Vagina (tissue), 2 donors: ENCODE results near the gene PACS1.

Experiments used
- POLR2A ChIP-seq, 2 donors: fragments of 450-650 bp; IDR thresholded peaks; one replicate each; pipeline ENCODE4 v1.6.1; 2017; ENCODE audit warnings: antibody characterized with exemption in 2 of 2, mild to moderate bottlenecking in 2 of 2, moderate library complexity in 2 of 2
- TF ChIP-seq, protein P1 (sequence below), 3 experiments: fragments of 450-650 bp in 2 of 3; fragments of 200-600 bp in 1 of 3; sonication (generic) in 1 of 3; IDR thresholded peaks; one replicate each; pipeline ENCODE4 v1.5.1; 2017 to 2019; ENCODE audit warnings: antibody characterized with exemption in 3 of 3, mild to moderate bottlenecking in 2 of 3, moderate library complexity in 2 of 3

DNA sequence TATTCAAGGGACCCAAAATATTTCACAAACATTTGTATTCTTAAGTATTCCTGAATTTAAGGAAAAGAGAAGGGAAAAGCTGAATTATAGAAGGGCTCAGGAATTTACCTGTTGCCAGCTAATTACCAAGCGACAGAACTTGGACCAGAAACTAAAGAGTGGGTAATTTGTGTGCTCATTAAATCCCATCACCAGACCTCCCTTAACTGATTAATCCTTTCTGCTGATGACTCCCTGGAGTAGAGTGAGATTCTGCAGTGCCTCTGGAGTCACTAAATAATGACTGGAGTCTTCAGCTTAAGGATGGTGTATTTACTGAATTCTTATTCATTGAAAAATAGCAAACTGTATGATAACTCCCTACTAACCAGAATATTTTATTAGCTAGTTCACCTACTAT, 124.3 kb downstream of the PACS1 start:
- TF ChIP-seq, protein P1, sequence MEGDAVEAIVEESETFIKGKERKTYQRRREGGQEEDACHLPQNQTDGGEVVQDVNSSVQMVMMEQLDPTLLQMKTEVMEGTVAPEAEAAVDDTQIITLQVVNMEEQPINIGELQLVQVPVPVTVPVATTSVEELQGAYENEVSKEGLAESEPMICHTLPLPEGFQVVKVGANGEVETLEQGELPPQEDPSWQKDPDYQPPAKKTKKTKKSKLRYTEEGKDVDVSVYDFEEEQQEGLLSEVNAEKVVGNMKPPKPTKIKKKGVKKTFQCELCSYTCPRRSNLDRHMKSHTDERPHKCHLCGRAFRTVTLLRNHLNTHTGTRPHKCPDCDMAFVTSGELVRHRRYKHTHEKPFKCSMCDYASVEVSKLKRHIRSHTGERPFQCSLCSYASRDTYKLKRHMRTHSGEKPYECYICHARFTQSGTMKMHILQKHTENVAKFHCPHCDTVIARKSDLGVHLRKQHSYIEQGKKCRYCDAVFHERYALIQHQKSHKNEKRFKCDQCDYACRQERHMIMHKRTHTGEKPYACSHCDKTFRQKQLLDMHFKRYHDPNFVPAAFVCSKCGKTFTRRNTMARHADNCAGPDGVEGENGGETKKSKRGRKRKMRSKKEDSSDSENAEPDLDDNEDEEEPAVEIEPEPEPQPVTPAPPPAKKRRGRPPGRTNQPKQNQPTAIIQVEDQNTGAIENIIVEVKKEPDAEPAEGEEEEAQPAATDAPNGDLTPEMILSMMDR (IDR thresholded peaks at IDR 0.05) = no peak
- no peak for TF ChIP-seq POLR2A (IDR thresholded peaks at IDR 0.05)
